ENCODE measurements around the gene RBBP8.

- no peak for TF ChIP-seq CTCF (IDR thresholded peaks at IDR 0.05)
- no peak for TF ChIP-seq POLR2A (IDR thresholded peaks at IDR 0.05)
Observed at GRCh38 chr18:22987547-22988189, 54.5 kb downstream of the RBBP8 start.

Data from adrenal gland (tissue), 5 donors.